Measurements from ENCODE around the gene ANXA7.
A peak's percentile ranks its signal among the peaks of the same experiment; 100 is the strongest.

Gene ANXA7

DNA sequence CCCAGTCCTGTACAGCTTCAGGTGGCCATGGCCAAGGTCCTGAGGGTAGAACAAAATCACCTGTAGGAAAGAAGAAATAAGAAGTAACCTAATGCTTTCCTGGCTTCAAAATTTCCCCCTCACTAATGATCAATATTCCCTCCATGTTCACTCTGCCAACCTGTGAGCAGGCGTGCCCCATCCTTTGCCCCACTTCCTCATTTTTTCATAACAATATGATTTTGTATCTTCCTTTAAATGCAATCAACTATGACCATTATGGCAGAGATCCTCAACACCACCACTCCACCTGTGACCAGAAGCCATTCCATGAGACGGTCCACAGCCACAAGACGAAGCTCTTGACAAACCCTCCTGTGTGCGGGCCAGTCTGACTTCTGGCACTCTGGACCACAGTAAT is 12.5 kb upstream of the ANXA7 start:
- TF ChIP-seq, protein P1, sequence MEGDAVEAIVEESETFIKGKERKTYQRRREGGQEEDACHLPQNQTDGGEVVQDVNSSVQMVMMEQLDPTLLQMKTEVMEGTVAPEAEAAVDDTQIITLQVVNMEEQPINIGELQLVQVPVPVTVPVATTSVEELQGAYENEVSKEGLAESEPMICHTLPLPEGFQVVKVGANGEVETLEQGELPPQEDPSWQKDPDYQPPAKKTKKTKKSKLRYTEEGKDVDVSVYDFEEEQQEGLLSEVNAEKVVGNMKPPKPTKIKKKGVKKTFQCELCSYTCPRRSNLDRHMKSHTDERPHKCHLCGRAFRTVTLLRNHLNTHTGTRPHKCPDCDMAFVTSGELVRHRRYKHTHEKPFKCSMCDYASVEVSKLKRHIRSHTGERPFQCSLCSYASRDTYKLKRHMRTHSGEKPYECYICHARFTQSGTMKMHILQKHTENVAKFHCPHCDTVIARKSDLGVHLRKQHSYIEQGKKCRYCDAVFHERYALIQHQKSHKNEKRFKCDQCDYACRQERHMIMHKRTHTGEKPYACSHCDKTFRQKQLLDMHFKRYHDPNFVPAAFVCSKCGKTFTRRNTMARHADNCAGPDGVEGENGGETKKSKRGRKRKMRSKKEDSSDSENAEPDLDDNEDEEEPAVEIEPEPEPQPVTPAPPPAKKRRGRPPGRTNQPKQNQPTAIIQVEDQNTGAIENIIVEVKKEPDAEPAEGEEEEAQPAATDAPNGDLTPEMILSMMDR (IDR thresholded peaks at IDR 0.05; ENCODE audit: low read depth, low read length, missing control alignments): no peak
- no peak overlapping the region for H3K4me3 ChIP-seq (ENCODE audit: low read depth, low read length)
- DNase-seq (ENCODE audit: low read depth): no peak

DNA sequence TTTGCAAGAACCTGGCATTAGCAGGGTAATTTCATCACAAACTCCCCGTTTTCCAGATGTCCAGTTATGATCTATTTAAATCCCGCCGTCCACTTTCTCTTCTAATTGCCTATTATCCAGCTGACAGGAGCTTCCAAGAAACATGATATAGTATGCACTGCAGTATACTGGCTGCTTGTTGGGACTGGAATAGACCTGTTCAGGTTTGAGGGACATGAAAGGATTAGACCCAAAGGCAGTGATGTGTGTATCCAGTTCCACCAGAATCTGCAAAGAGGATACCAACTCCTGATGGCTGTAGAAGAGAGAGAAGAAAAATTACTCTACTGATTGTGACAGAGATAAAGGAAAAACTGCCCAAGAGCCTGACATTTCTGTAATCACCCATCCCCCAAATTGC is 10.6 kb upstream of the ANXA7 start:
- DNase-seq (ENCODE audit: low read depth): no peak
- TF ChIP-seq, protein P1 (IDR thresholded peaks at IDR 0.05; ENCODE audit: low read depth, low read length, missing control alignments): no peak
- no peak overlapping the region for H3K4me3 ChIP-seq (ENCODE audit: low read depth, low read length)

DNA sequence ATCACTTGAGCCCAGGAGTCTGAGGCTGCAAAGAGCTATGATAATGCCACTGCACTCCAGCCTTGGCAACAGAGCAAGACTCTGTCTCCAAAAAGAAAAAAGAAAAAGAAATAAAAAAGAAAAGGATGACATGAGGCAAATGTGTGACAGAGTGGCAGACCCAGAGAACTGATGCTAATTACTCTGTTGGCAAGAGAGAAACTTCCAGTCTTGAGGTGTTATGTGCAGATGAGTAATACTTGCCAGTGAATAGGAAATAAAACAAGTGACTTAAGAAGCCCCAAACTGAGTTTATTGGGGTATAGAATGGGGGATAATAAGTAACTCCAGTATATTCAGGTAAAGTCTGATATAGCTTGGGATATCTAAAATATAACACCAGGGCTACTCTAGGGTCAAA is 9.5 kb upstream of the ANXA7 start:
- TF ChIP-seq, protein P1 (IDR thresholded peaks at IDR 0.05; ENCODE audit: low read depth, low read length, missing control alignments): no peak
- no peak for DNase-seq (ENCODE audit: low read depth)
- no peak overlapping the region for H3K4me3 ChIP-seq (ENCODE audit: low read depth, low read length)

DNA sequence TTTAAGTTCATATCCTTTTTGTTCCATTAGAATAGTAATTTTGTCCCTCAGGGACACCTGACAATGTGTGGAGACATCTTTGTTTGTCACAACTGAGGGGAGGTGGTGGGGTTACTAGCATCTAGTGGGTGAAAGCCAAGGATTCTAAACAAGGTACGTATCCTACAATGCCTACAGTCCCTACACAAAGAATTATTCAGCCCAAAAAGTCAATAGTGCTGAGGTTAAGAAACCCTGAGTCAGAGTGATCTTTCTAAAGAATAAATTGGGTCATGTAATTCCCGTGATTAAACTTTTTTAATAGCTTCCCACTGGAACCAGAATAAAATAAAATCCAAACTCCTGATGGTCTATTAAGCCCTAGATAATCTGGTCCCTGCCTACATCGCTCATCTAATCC is 2.7 kb upstream of the ANXA7 start:
- TF ChIP-seq, protein P1 (IDR thresholded peaks at IDR 0.05; ENCODE audit: low read depth, low read length, missing control alignments): no peak
- no peak overlapping the region for H3K4me3 ChIP-seq (ENCODE audit: low read depth, low read length)
- DNase-seq (ENCODE audit: low read depth): no peak

DNA sequence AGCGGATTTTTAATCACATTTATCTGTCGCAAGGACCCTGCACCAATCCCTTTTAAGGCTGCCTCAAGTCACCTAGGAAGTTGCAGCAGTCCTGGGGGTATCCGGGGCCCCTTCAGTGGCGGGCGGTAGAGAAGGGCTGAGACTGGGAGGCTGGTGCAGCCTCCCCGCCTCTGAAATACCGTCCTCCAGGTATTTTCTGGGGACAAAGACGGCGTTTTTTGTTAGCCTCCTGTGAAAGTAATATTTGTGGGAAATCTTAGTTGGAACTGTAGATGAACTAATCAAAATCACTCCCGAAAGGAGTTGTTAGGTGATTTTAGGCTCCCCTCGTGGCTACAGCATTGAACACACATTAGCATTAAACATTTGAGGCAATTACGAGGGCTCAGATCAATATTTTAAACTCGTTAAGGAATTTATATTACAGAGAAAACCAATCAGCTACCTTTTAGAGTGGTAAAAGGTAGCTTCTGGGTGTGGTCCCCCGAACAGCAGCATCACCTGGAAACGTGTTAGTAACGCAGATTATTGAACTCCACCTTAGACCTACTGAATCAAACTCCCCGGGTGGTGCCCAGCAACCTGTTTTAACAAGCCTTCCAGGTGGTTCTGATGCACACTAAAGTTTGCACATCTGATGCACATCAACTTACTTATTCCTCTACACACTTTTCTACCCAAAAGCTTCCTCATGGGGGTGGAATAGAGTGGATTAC is 530 bp upstream of the ANXA7 start:
- peak overlapping the region; percentile 97 for H3K4me3 ChIP-seq (ENCODE audit: low read depth, low read length)
- TF ChIP-seq, protein P1 (IDR thresholded peaks at IDR 0.05; ENCODE audit: low read depth, low read length, missing control alignments): no peak
- DNase-seq (ENCODE audit: low read depth): no peak

DNA sequence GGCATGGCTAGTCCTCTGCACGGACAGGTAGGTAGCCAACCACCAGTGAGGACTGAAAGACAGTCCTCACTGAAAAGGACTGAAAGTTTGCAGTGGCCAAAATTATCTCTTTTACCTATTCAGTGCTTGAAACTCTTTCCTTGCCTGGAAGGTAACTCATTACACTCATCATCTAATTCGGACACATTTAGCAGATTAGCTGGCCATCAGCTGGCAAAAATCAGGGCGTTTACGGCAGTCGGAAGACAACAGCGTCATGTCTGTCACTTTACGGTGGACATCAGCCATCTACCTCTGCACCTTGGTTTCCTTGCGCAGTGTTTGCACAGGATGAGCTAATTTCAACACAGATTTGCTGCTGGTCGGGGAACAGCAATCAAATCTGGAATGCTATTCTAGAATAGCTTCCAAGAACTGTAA is 740 bp downstream of the ANXA7 start:
- DNase-seq (ENCODE audit: low read depth): peak; percentile 49
- H3K4me3 ChIP-seq (ENCODE audit: low read depth, low read length): peak overlapping the region; percentile 97
- TF ChIP-seq, protein P1 (IDR thresholded peaks at IDR 0.05; ENCODE audit: low read depth, low read length, missing control alignments): no peak

DNA sequence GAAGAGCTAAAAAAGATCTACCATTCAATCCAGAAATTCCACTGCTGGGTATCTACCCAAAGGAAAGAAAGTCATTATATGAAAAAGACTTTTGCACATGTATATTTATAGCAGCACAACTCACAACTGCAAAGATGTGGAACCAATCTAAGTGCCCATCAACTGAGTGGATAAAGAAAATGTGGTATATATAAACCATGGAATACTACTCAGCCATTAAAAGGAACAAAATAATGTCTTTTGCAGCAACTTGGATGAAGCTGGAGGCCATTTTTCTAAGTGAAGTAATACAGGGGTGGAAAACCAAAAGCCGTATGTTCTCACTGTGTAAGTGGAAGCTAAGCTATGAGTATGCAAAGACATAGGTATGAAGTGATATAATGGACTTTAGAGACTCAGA is 3.0 kb downstream of the ANXA7 start:
- no peak overlapping the region for H3K4me3 ChIP-seq (ENCODE audit: low read depth, low read length)
- TF ChIP-seq, protein P1 (IDR thresholded peaks at IDR 0.05; ENCODE audit: low read depth, low read length, missing control alignments): no peak
- no peak for DNase-seq (ENCODE audit: low read depth)
